Natural killer cell treated with Interleukin-12 subunit alpha and Interleukin-12 subunit beta and Interleukin-15 and Interleukin-18, amount 100 ng/mL, for 72 hours (primary cell): Measurements from ENCODE around the gene ADGRV1. TPM values are rescaled to one million over a fixed set of nuclear protein-coding genes. Genes with fewer than 3 reads are reported as not detected.

Experiments
- ATAC-seq, 2 donors: fragments of 150-1000 bp; cut with Tn5 transposase in 1 of 2; sonication (Bioruptor Pico), chemical (Tn5 transposase) in 1 of 2; 2 replicates each; pipeline ENCODE4 v1.10.0; 2021
- DNase-seq: peaks from one replicate; pipeline ENCODE4 v3.0.0; 2022; ENCODE audit warnings: low spot score
- H3K27ac Mint-ChIP-seq, 2 donors: 1 replicate in 1 of 2; 2 replicates in 1 of 2; pipeline ENCODE4 v1.8.0; 2022; ENCODE audit warnings: mixed read lengths in 2 of 2, mild to moderate bottlenecking in 1 of 2, moderate library complexity in 1 of 2
- H3K27me3 Mint-ChIP-seq, 2 donors: 1 replicate in 1 of 2; 2 replicates in 1 of 2; pipeline ENCODE4 v1.8.0; 2022; ENCODE audit warnings: mixed read lengths in 2 of 2
- H3K36me3 Mint-ChIP-seq: one replicate; pipeline ENCODE4 v1.8.0; 2022; ENCODE audit warnings: mixed read lengths
- H3K4me1 Mint-ChIP-seq, 2 donors: 1 replicate in 1 of 2; 2 replicates in 1 of 2; pipeline ENCODE4 v1.8.0; 2022; ENCODE audit warnings: low read depth in 2 of 2, mixed read lengths in 2 of 2, mild to moderate bottlenecking in 1 of 2
- H3K4me3 Mint-ChIP-seq: one replicate; pipeline ENCODE4 v1.8.0; 2022; ENCODE audit warnings: mixed read lengths
- H3K9me3 Mint-ChIP-seq: 2 replicates; pipeline ENCODE4 v1.8.0; 2022; ENCODE audit warnings: mixed read lengths
- total RNA-seq, 2 donors: library from RNA; stranded (reverse); gene quantifications; one replicate each; pipeline ENCODE4 v1.2.3, GENCODE V29; 2022

The ADGRV1 gene
- total RNA-seq, 2 donors from 2014 or later: 0.33 TPM; not detected in 1

- H3K27me3 Mint-ChIP-seq: peaks cover 0 to 10% of the 10 kb centered on the region in 2 donors
- H3K27ac Mint-ChIP-seq: no peak overlapping the region
- no peaks in the 10 kb centered on the region for H3K9me3 Mint-ChIP-seq
- no peak overlapping the region for H3K4me3 Mint-ChIP-seq
- peaks cover 0 to 7% of the 10 kb centered on the region in 2 donors for H3K4me1 Mint-ChIP-seq
- H3K36me3 Mint-ChIP-seq: no peaks in the 10 kb centered on the region
- ATAC-seq: no peak
- DNase-seq: no peak
These were observed 296.9 kb downstream of the ADGRV1 start for GRCh38 chr5:90855296-90856010.

GRCh38 chr5:90861843-90862586, 303.4 kb downstream of the ADGRV1 start:
- no peak for DNase-seq
- H3K27ac Mint-ChIP-seq: no peak overlapping the region
- no peaks in the 10 kb centered on the region for H3K9me3 Mint-ChIP-seq
- no peak overlapping the region for H3K4me3 Mint-ChIP-seq
- no peaks in the 10 kb centered on the region for H3K27me3 Mint-ChIP-seq
- H3K36me3 Mint-ChIP-seq: no peaks in the 10 kb centered on the region
- no peak for ATAC-seq
- no peaks in the 10 kb centered on the region for H3K4me1 Mint-ChIP-seq

- ATAC-seq (no peak), DNase-seq (no peak)
- H3K4me3 Mint-ChIP-seq: no peak overlapping the region
- H3K4me1 Mint-ChIP-seq: no peaks in the 10 kb centered on the region
- H3K27ac Mint-ChIP-seq: no peak overlapping the region
- no peaks in the 10 kb centered on the region for H3K9me3 Mint-ChIP-seq
- H3K27me3 Mint-ChIP-seq: peaks cover 9 to 19% of the 10 kb centered on the region in 2 donors
- no peaks in the 10 kb centered on the region for H3K36me3 Mint-ChIP-seq
These were observed 306.6 kb downstream of the ADGRV1 start for GRCh38 chr5:90865180-90865579.

DNA sequence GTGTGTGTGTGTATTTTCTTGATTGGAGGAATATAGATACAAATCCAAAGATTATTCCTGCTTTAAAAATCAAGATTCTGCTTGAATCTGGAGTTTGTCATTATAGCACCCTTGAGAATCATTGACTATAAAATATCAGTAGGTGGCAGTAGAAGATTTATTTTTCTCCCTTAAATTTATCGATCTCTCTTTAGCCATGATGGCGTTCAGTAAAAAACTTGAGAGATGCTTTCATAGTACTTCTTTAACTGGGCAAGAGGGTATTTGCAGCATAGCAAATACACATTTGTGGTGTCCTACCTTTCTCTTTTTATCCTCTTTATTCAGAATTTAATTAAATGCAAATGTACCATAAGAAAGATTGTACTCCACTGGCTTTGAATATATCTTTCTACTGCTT, 307.7 kb downstream of the ADGRV1 start:
- peaks cover 11 to 24% of the 10 kb centered on the region in 2 donors for H3K27me3 Mint-ChIP-seq
- DNase-seq: no peak
- H3K4me3 Mint-ChIP-seq: no peak overlapping the region

DNA sequence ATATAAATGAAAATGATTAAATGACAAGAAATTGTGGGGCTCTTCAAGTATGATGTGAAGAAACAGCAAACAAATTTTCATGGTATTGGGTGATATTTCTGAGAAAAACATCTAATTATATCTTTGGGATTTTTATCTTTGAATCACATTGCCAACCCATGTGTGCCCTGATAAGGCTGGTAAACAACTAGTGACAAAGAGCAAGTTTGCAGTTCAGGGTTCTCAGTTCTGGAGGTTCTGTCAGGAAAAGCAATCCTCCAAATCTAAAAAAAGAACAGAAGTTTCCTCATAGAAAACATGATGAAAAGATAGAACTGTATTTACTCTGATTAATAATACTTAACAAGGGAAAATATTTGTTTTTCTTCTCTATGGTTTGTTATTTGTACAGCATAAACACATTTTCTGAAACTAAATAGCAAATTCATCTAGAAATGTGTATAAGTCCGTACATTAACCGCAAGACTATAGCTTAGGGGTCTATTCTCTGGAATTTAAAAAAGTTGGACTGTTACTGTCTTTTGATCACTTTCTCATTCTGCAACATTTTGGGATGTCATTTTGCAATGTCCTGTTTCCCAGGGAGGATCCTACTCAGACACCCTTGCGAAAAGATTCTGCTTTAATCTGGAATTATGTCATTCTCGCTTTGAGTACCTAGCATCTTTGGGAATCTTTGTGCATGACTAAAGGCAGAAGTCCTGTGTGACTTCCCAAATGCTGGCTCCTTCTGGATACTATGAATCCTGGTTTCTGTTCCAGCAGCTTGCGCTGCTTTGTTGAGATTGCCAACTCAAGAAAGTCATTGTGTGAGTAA, 308.5 kb downstream of the ADGRV1 start:
- Mint-ChIP-seq H3K36me3 (no peaks in the 10 kb centered on the region), H3K4me3 (no peak overlapping the region), H3K9me3 (no peaks in the 10 kb centered on the region), H3K4me1 (no peaks in the 10 kb centered on the region), H3K27me3 (peaks cover 15 to 30% of the 10 kb centered on the region in 2 donors), H3K27ac (no peak overlapping the region)
- ATAC-seq: no peak
- no peak for DNase-seq

More for the DNA sequence above, 307.7 kb downstream of the ADGRV1 start:
- Mint-ChIP-seq H3K4me1 (no peaks in the 10 kb centered on the region), H3K27ac (no peak overlapping the region), H3K9me3 (no peaks in the 10 kb centered on the region), H3K36me3 (no peaks in the 10 kb centered on the region)
- no peak for ATAC-seq

DNA sequence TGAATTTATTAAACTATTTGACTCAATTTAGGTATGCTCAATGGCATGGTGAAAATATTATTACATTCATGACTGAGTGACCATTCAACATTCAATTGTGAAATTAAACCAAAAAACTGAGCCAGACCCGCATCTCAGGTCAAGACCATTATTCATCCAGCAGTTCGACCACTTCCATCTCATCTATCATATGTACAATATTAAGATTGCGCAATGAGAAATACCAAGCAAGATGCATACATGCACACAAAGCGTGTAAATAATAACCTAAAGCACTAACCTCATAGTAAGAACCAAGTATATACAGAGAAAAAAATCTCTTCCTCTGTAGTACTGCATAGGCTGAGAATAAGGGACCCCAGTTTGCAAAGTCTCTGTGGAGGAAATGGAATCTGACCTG, 310.2 kb downstream of the ADGRV1 start:
- DNase-seq: no peak
- H3K4me1 Mint-ChIP-seq: no peaks in the 10 kb centered on the region
- no peaks in the 10 kb centered on the region for H3K36me3 Mint-ChIP-seq
- no peak for ATAC-seq
- H3K4me3 Mint-ChIP-seq: no peak overlapping the region
- H3K27ac Mint-ChIP-seq: no peak overlapping the region
- peaks cover 16 to 33% of the 10 kb centered on the region in 2 donors for H3K27me3 Mint-ChIP-seq
- H3K9me3 Mint-ChIP-seq: no peaks in the 10 kb centered on the region

GRCh38 chr5:90871391-90871991, 312.9 kb downstream of the ADGRV1 start:
- Mint-ChIP-seq H3K4me1 (no peaks in the 10 kb centered on the region), H3K36me3 (no peaks in the 10 kb centered on the region), H3K27me3 (peaks cover 25 to 40% of the 10 kb centered on the region in 2 donors), H3K4me3 (no peak overlapping the region), H3K9me3 (no peaks in the 10 kb centered on the region), H3K27ac (no peak overlapping the region)
- DNase-seq (no peak), ATAC-seq (no peak)

DNA sequence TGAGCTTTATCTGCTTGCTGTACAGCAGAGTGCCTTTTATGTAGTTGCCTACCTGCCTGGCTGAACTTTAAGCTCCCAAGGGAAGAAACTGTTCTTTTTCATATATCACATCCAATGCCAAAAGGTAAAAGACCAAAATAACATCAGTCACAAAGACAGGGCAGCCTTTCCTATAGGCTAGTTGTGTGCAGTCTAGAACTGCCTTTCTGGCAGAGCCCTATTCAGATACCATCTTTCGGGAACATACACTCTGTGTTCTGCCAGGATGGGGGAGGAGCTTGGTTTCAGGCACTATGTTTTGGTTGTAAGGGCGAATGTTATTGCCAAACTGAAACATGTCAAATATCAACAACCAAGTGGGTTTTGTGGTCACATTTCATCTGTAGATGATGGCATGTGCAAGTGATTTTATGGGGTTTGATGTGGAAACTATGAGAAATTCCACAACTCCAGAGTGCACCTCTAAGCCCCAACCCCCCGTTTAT, 314.5 kb downstream of the ADGRV1 start:
- no peaks in the 10 kb centered on the region for H3K36me3 Mint-ChIP-seq
- no peak overlapping the region for H3K4me3 Mint-ChIP-seq
- ATAC-seq: no peak
- no peaks in the 10 kb centered on the region for H3K4me1 Mint-ChIP-seq
- peaks cover 32 to 48% of the 10 kb centered on the region in 2 donors for H3K27me3 Mint-ChIP-seq
- H3K9me3 Mint-ChIP-seq: no peaks in the 10 kb centered on the region
- H3K27ac Mint-ChIP-seq: no peak overlapping the region
- DNase-seq: no peak

DNA sequence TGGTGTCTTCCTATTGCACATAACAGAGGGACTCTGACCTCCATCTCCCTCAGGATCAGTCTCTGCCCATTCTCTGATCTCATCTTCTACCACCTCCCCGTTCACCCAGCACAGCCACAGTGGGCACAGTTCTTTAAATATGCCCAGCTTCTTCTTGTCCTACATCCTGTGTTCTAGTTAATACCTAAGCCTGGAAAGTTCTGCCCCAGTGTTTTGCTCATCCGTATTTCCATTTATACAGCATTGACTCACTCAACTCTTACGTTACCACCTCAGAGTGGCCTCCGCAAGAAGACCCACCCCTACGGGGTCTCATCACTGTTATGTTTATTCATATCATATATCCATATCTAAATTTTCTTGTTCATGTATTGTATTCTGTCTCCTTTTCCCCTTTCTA, 315.5 kb downstream of the ADGRV1 start:
- Mint-ChIP-seq H3K27me3 (peaks cover 30 to 38% of the 10 kb centered on the region in 2 donors), H3K4me1 (no peaks in the 10 kb centered on the region)
- DNase-seq: no peak

DNA sequence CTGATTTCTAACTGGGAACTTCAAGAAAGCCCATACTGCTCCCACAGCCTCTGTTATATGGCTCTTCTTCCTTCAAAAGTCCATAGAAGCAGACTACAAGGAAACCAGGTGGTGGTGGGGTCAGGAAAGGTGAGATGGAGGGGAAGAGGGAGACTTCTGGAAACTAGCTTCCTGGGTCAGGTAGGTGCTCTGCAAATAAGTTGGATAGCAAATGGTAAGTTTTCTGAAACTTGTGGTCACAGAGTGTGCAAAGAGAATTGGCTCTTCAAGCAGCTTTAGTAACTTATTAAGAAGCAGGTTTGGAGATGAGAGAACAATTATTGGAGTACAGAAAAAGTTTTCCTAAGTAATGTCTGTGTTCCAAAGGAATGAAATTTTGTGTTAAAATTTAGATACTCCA, 316.9 kb downstream of the ADGRV1 start:
- Mint-ChIP-seq H3K27me3 (peaks cover 24 to 26% of the 10 kb centered on the region in 2 donors), H3K9me3 (no peaks in the 10 kb centered on the region), H3K4me3 (no peak overlapping the region), H3K4me1 (no peaks in the 10 kb centered on the region), H3K27ac (no peak overlapping the region), H3K36me3 (no peaks in the 10 kb centered on the region)
- ATAC-seq (no peak), DNase-seq (no peak)

More for the DNA sequence above, 315.5 kb downstream of the ADGRV1 start:
- Mint-ChIP-seq H3K4me3 (no peak overlapping the region), H3K9me3 (no peaks in the 10 kb centered on the region), H3K36me3 (no peaks in the 10 kb centered on the region), H3K27ac (no peak overlapping the region)
- no peak for ATAC-seq

DNA sequence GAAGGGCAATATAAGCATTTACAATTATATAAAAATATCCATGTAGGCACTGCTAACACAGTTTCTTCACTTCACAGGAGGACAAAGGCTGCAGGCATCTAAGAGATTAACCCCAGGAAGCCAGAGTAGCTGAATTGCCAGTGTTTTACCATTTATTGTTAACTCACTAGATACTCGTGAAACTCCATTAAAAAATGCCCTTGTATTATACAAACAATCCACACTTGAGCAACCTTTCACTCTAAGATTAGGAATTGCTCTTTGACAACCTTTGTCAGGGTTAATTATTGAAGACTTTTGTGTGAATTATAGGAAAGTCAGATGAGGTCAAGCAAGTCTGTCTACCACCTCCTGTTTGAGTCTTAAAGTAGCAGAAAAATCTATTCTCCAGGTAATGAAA, 317.8 kb downstream of the ADGRV1 start:
- DNase-seq: no peak
- Mint-ChIP-seq H3K4me1 (no peaks in the 10 kb centered on the region), H3K27me3 (peaks cover 23 to 24% of the 10 kb centered on the region in 2 donors), H3K9me3 (no peaks in the 10 kb centered on the region), H3K27ac (no peak overlapping the region), H3K36me3 (no peaks in the 10 kb centered on the region), H3K4me3 (no peak overlapping the region)
- no peak for ATAC-seq

GRCh38 chr5:90877049-90877448, 318.5 kb downstream of the ADGRV1 start:
- H3K4me3 Mint-ChIP-seq: no peak overlapping the region
- H3K36me3 Mint-ChIP-seq: no peaks in the 10 kb centered on the region
- H3K27me3 Mint-ChIP-seq: peaks cover 18 to 20% of the 10 kb centered on the region in 2 donors
- no peak overlapping the region for H3K27ac Mint-ChIP-seq
- no peak for ATAC-seq
- no peaks in the 10 kb centered on the region for H3K9me3 Mint-ChIP-seq
- no peak for DNase-seq
- no peaks in the 10 kb centered on the region for H3K4me1 Mint-ChIP-seq

- no peaks in the 10 kb centered on the region for H3K36me3 Mint-ChIP-seq
- no peak for ATAC-seq
- no peak for DNase-seq
- no peak overlapping the region for H3K4me3 Mint-ChIP-seq
- H3K27me3 Mint-ChIP-seq: peaks cover 18 to 20% of the 10 kb centered on the region in 2 donors
- H3K27ac Mint-ChIP-seq: no peak overlapping the region
- no peaks in the 10 kb centered on the region for H3K4me1 Mint-ChIP-seq
- no peaks in the 10 kb centered on the region for H3K9me3 Mint-ChIP-seq
These were observed 319.5 kb downstream of the ADGRV1 start for GRCh38 chr5:90878081-90878480.
